Vagina (tissue), 2 donors: ENCODE data around the gene RIMS3.

ENCODE experiments used
- CTCF ChIP-seq, 3 experiments: fragments of 450-650 bp in 2 of 3; fragments of 200-600 bp in 1 of 3; sonication (generic) in 1 of 3; IDR thresholded peaks; one replicate each; pipeline ENCODE4 v1.5.1; 2017 to 2019; ENCODE audit warnings: antibody characterized with exemption in 3 of 3, mild to moderate bottlenecking in 2 of 3, moderate library complexity in 2 of 3
- POLR2AphosphoS5 ChIP-seq, 2 donors: sonication (generic); formaldehyde crosslinking; IDR thresholded peaks; one replicate each; pipeline ENCODE4 v1.9.0; 2017; ENCODE audit warnings: antibody characterized with exemption in 2 of 2, mild to moderate bottlenecking in 2 of 2, low read depth in 1 of 2; ENCODE audit not compliant: insufficient read depth in 1 of 2

- no peak for TF ChIP-seq CTCF (IDR thresholded peaks at IDR 0.05)
- TF ChIP-seq POLR2AphosphoS5 (IDR thresholded peaks at IDR 0.05; ENCODE audit: insufficient read depth in 1 of 2, low read depth in 1 of 2), result no peak
These were observed 15.9 kb downstream of the RIMS3 start for GRCh38 chr1:40649592-40649930.
